ENCODE data around the gene DYRK1A.

Gene DYRK1A

GRCh38 chr21:37383086-37383485 lies 16.5 kb downstream of the DYRK1A start:
- in situ Hi-C loops (cut with HindIII; ENCODE audit: low pct_ligation_motif_present, low sequenced_read_pairs): no loop called here
- no peak overlapping the region for H3K4me3 ChIP-seq (ENCODE audit: low read depth, low read length)
- H3K36me3 ChIP-seq (replicated peaks): no peaks in the 10 kb centered on the region
- H3K27me3 ChIP-seq (replicated peaks): no peaks in the 10 kb centered on the region
- no peak overlapping the region for H3K27ac ChIP-seq
- TF ChIP-seq CTCF (IDR thresholded peaks at IDR 0.05; ENCODE audit: low read depth, low read length, missing control alignments): no peak
- no peak for DNase-seq

GRCh38 chr21:37383784-37384311 lies 17.3 kb downstream of the DYRK1A start:
- no peak for DNase-seq
- Histone ChIP-seq H3K27ac (no peak overlapping the region), H3K27me3 (replicated peaks) (no peaks in the 10 kb centered on the region), H3K4me3 (ENCODE audit: low read depth, low read length) (no peak overlapping the region), H3K36me3 (replicated peaks) (no peaks in the 10 kb centered on the region)
- no peak for TF ChIP-seq CTCF (IDR thresholded peaks at IDR 0.05; ENCODE audit: low read depth, low read length, missing control alignments)
- in situ Hi-C loops (cut with HindIII; ENCODE audit: low pct_ligation_motif_present, low sequenced_read_pairs): no loop called here

- no peak overlapping the region for H3K27ac ChIP-seq
- in situ Hi-C loops (cut with HindIII; ENCODE audit: low pct_ligation_motif_present, low sequenced_read_pairs): no loop called here
- no peaks in the 10 kb centered on the region for H3K27me3 ChIP-seq (replicated peaks)
- TF ChIP-seq CTCF (IDR thresholded peaks at IDR 0.05; ENCODE audit: low read depth, low read length, missing control alignments): no peak
- DNase-seq: no peak
- no peak overlapping the region for H3K4me3 ChIP-seq (ENCODE audit: low read depth, low read length)
- no peaks in the 10 kb centered on the region for H3K36me3 ChIP-seq (replicated peaks)
These were observed 17.8 kb downstream of the DYRK1A start for GRCh38 chr21:37384416-37384815.

- no peak overlapping the region for H3K27ac ChIP-seq
These were observed 18.7 kb downstream of the DYRK1A start for GRCh38 chr21:37385179-37385765.

GRCh38 chr21:37386151-37386550 lies 19.6 kb downstream of the DYRK1A start:
- no peak for DNase-seq
- no peak overlapping the region for H3K4me3 ChIP-seq (ENCODE audit: low read depth, low read length)
- H3K36me3 ChIP-seq (replicated peaks): no peaks in the 10 kb centered on the region
- in situ Hi-C loops (cut with HindIII; ENCODE audit: low pct_ligation_motif_present, low sequenced_read_pairs): no loop called here
- no peaks in the 10 kb centered on the region for H3K27me3 ChIP-seq (replicated peaks)
- H3K27ac ChIP-seq: no peak overlapping the region
- no peak for TF ChIP-seq CTCF (IDR thresholded peaks at IDR 0.05; ENCODE audit: low read depth, low read length, missing control alignments)

More at GRCh38 chr21:37385179-37385765, 18.7 kb downstream of the DYRK1A start:
- Histone ChIP-seq H3K36me3 (replicated peaks) (no peaks in the 10 kb centered on the region), H3K27me3 (replicated peaks) (no peaks in the 10 kb centered on the region), H3K4me3 (ENCODE audit: low read depth, low read length) (no peak overlapping the region)
- in situ Hi-C loops (cut with HindIII; ENCODE audit: low pct_ligation_motif_present, low sequenced_read_pairs): no loop called here
- TF ChIP-seq CTCF (IDR thresholded peaks at IDR 0.05; ENCODE audit: low read depth, low read length, missing control alignments): no peak
- no peak for DNase-seq

GRCh38 chr21:37389456-37389855 lies 22.9 kb downstream of the DYRK1A start:
- in situ Hi-C loops (cut with HindIII; ENCODE audit: low pct_ligation_motif_present, low sequenced_read_pairs): no loop called here
- DNase-seq: no peak
- no peak overlapping the region for H3K4me3 ChIP-seq (ENCODE audit: low read depth, low read length)
- H3K27ac ChIP-seq: no peak overlapping the region
- H3K36me3 ChIP-seq (replicated peaks): no peaks in the 10 kb centered on the region
- no peak for TF ChIP-seq CTCF (IDR thresholded peaks at IDR 0.05; ENCODE audit: low read depth, low read length, missing control alignments)
- H3K27me3 ChIP-seq (replicated peaks): no peaks in the 10 kb centered on the region

Data from brain microvascular endothelial cell (primary cell).